HG03354 (cell line): Measurements from ENCODE around the gene CFAP46.
"Not testable (repeated sequence)": the region's sequence is repeated elsewhere in the genome, so short reads cannot be mapped to it uniquely, and the experiment has no call there.

Source experiments
- ATAC-seq: cut with Tn5 transposase; IDR thresholded peaks from one replicate; pipeline ENCODE4 v1.9.1; 2021; ENCODE audit warnings: mild to moderate bottlenecking; ENCODE audit not compliant: unreplicated experiment, poor library complexity, severe bottlenecking

The CFAP46 gene

GRCh38 chr10:132931258-132932250 lies 10.8 kb downstream of the CFAP46 start:
- not testable (repeated sequence) for ATAC-seq

- ATAC-seq, result not testable (repeated sequence)
Observed at GRCh38 chr10:132930701-132931100, 11.7 kb downstream of the CFAP46 start.

DNA sequence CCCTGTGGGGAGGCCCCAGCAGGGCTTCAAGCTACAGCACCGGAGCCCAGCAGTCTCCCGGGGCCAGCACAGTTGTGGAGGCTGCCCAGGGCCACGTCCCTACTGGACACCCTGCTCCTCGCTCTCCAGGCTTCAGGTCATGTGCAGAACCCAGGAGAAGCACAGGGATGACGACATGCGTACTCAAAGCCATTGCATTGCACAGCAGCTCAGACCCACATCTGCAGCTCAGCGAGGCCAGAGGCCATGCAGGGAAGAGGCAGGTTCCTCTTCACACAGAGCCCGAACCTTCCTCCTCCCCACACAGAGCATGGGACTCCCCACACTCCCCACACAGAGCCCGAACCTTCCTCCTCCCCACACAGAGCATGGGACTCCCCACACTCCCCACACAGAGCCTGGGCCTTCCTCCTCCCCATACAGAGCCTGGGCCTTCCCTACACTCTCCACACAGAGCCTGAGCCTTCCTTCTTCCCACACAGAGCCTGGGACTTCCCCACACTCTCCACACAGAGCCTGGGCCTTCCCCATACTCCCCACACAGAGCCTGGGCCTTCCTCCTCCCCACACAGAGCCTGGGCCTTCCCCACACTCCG lies 12.3 kb downstream of the CFAP46 start:
- ATAC-seq, result no peak

DNA sequence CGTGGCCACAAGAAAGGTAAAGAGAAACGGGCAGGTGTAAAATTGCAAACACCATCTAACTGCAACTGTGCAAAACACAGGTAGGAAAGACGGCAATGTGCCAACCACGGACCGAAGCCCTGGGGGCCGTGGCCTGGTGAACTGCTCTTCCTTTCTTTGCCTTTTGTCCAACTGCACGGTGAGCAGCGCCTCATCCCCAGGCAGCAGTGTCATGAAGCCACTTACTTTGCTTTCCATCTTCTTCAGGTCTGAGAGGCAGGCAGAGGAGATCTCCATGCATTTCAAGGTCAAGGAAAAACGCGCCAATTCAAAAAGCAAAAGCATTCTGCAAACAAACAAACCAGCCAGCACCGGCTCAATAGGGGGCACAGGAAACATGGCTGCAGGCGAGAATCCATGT lies 12.9 kb downstream of the CFAP46 start:
- ATAC-seq, result no peak

DNA sequence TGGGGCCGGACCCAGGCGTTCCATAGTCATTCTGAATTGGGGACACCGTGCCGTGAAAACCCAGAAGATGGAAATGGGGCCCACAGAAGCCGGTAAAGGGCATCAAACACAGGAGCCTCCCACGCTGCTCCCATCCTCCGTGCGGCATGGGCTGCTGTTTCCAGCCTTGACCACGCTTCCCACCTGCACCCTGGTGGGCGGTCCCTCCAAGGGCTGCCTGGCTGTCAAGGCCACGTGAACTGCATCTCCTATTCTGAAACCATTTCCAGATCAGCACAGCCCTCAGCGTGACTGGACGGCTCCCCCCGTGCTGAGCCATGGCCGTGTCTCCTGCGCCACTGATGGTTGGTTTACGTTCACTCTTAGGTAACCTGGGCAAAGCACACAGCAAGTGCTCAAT lies 14.1 kb downstream of the CFAP46 start:
- ATAC-seq, result no peak

- ATAC-seq, result no peak
Observed at GRCh38 chr10:132927824-132928223, 14.5 kb downstream of the CFAP46 start.

GRCh38 chr10:132926777-132927650 lies 15.4 kb downstream of the CFAP46 start:
- no peak for ATAC-seq

DNA sequence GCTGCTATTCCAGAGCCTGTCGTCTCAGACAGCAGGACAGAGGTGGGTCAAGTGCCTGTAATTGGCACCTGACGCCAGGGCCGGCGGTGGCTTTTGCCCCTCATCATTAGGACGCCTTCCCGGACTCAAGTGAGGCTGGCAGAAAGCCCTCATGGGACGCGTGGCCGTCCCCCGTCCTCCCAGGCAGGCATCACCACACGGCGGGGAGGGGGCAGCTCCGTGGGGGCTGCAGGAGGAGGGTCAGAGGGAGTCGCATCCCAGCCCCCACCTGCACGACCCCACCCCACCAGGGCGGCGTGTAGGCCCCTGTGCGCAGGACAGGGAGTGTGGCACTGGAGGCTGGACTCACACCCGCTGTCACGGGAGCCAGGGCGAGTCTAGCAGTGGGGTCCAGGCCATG lies 16.3 kb downstream of the CFAP46 start:
- ATAC-seq, result no peak

DNA sequence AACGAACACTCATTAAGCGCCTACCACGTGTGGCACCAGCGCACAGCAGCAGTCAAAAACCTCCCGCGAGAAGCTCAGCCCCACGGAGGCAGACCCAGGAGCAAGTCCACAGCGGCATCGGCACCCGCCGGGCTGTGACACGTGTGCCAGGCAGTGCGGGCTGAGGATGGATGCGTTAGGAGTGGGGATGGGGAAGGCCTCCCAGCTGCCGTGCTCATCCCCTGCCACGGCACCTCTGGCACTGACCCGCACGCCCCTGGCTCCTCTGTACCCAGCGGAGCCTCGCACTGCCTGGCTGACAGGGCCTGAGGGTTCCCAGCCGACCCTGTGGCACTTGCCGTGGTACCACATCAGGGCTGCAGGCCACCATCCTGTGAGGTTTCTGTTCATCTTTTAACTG lies 16.8 kb downstream of the CFAP46 start:
- ATAC-seq, result no peak

DNA sequence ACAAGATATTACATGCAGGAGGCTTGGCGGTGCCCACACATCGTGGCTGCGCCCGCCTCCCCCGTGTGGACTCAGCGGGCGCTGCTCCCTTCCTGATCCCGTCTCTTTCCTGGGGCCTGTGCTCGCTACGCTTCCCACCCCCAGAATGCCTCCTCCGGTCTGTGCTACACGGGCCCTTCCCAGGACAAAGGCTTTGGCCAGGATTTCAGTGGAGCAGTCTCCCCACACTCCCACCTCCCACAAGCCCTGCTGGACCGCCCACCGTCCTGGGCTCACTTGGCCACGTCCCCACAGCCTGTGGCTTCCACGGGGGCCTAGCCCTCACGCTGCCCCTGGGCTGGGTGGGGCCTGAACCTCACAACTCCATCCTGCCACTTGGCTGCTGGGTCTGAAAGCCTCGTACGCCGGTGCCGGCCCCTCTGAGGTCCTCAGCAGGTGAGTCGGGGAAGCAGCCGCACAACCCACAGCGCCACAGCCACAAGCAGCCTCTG lies 17.3 kb downstream of the CFAP46 start:
- ATAC-seq, result no peak

DNA sequence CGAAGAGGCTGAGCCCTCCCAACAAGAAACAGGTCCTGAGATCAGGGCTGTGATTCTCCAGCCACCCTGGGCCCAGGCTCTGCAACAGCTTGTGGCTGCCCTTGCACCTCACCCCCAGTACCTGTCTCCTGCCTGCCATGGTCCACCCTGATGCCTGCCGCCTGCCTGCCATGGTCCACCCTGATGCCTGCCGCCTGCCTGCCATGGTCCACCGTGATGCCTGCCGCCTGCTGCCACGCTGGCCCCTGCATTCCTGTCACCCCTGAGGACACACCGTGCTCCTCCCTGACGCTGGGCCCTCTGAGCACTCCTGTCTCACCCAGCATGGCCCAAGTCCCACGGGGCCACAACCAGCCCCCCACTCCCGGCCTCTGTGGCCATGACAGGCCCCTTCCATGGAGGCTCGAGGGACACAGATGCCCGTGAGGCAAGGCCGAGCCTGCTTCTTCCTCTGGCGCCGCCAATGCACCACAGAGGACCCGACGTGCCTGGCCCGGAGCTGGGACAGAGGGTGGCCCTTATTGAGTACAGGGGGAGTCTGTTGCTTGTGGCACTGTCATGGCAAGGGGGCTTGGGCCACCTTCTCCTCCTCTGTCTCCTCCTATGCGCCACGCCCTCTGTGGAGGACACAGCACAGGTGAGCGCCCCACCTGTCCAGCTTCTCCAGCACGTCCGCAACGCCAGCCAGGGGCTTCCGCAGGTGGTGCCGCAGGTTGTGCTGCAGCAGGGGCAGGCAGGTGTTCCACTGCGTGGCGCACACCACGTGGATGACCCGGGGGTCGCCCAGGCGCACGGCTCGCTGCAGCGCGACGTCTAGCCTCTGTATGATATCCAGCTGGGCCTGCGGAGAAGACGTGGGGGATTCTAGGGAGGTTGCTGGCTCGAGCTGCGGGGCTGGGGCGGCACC lies 18.1 kb downstream of the CFAP46 start:
- ATAC-seq, result no peak

GRCh38 chr10:132923384-132923783 lies 19.0 kb downstream of the CFAP46 start:
- not testable (repeated sequence) for ATAC-seq

DNA sequence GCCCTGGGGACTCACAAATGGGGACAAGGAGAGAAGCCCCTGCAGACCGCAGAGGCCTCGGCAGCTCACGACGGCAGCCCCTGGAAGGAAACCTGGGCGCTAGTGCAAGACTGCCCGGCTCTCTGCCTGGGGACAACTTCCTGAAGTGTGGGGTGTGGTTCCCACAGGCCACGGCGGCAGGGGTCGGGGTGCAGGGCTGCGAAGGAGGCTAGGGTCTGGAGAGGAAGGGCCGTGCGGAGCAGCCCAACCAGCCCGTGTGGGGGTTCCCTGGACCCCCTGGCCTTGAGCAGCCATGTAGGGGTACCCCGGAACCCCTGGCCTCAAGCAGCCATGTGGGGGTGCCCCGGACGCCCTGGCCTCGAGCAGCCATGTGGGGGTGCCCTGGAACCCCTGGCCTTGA lies 19.5 kb downstream of the CFAP46 start:
- ATAC-seq, result no peak

- ATAC-seq, result no peak
Observed at GRCh38 chr10:132921818-132922807, 20.3 kb downstream of the CFAP46 start.

DNA sequence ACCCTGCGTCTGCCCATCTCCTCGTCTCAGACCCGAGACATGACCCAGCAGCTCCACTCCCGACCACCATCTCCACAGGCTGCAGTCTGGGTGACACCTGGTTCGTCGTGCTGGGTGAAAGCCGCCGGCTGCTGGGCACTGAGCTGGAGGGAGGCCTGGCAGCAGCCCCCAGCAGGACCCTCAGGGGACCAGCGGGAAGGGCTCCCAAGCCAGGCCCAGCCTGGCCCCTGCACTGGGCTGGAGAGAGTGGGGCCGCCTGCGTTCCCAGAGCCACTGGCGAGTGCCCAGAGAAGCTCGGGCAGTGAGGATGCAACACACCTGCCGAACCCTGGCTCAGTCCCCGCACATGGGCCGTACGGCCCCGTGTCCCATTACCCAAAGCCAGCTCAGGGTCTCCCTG lies 21.3 kb downstream of the CFAP46 start:
- ATAC-seq, result no peak

GRCh38 chr10:132920101-132920925 lies 22.1 kb downstream of the CFAP46 start:
- no peak for ATAC-seq
